ENCODE data around the gene FAM20C. TPM values are rescaled to one million over a fixed set of nuclear protein-coding genes. Genes with fewer than 3 reads are reported as not detected.

FAM20C gene
- total RNA-seq, 2 experiments from 2014 or later, result not detected

- H3K4me1 ChIP-seq (ENCODE audit: insufficient read depth, low read length, poor library complexity, severe bottlenecking), result no peaks in the 10 kb centered on the region
- TF ChIP-seq EZH2phosphoT487 (IDR thresholded peaks at IDR 0.05; ENCODE audit: borderline replicate concordance, low read depth, low read length) (no peak), CTCF (conservative IDR thresholded peaks at IDR 0.05; ENCODE audit: low read length) (no peak)
- H2AFZ ChIP-seq (ENCODE audit: low read length), result no peak overlapping the region
- DNase-seq (ENCODE audit: low spot score), result no peak
- POLR2A ChIA-PET, result no interaction called here
- H3K4me2 ChIP-seq (ENCODE audit: low read length), result no peak overlapping the region
- no peaks in the 10 kb centered on the region for H3K36me3 ChIP-seq (ENCODE audit: insufficient read depth, low read length)
- H3K9me2 ChIP-seq (ENCODE audit: insufficient read depth, low read length), result no peaks in the 10 kb centered on the region
- no peaks in the 10 kb centered on the region for H3K79me2 ChIP-seq (ENCODE audit: insufficient read depth, low read depth, low read length)
- H3K27ac ChIP-seq (ENCODE audit: low read depth, low read length, poor library complexity, severe bottlenecking), result no peak overlapping the region
- H4K20me1 ChIP-seq (ENCODE audit: insufficient read depth, low read length), result no peaks in the 10 kb centered on the region; the same call in 1 of the 2 replicates
- no peak overlapping the region for H3K4me3 ChIP-seq (ENCODE audit: low read depth, low read length, poor library complexity, severe bottlenecking)
- CTCF ChIA-PET (ENCODE audit: unreplicated experiment), result no interaction called here
- BruUV-seq (replicated peaks), result no TSS peak
- intact Hi-C loops (cut with micrococcal nuclease; ENCODE audit: unreplicated experiment), result no loop called here
- no peaks in the 10 kb centered on the region for H3K9me3 ChIP-seq (ENCODE audit: low read length)
Measured at GRCh38 chr7:199483-200249, 7.3 kb downstream of the FAM20C start.

- TF ChIP-seq EZH2phosphoT487 (IDR thresholded peaks at IDR 0.05; ENCODE audit: borderline replicate concordance, low read depth, low read length) (no peak), CTCF (conservative IDR thresholded peaks at IDR 0.05; ENCODE audit: low read length) (no peak)
- no peak overlapping the region for H3K4me3 ChIP-seq (ENCODE audit: low read depth, low read length, poor library complexity, severe bottlenecking)
- no peak overlapping the region for H2AFZ ChIP-seq (ENCODE audit: low read length)
- DNase-seq (ENCODE audit: low spot score), result no peak
- ChIA-PET POLR2A (no interaction called here), CTCF (ENCODE audit: unreplicated experiment) (no interaction called here)
- H3K9me2 ChIP-seq (ENCODE audit: insufficient read depth, low read length), result no peaks in the 10 kb centered on the region
- H4K20me1 ChIP-seq (ENCODE audit: insufficient read depth, low read length), result no peaks in the 10 kb centered on the region; the same call in 1 of the 2 replicates
- no peaks in the 10 kb centered on the region for H3K9me3 ChIP-seq (ENCODE audit: low read length)
- no peaks in the 10 kb centered on the region for H3K79me2 ChIP-seq (ENCODE audit: insufficient read depth, low read depth, low read length)
- no peak overlapping the region for H3K27ac ChIP-seq (ENCODE audit: low read depth, low read length, poor library complexity, severe bottlenecking)
- no peaks in the 10 kb centered on the region for H3K4me1 ChIP-seq (ENCODE audit: insufficient read depth, low read length, poor library complexity, severe bottlenecking)
- H3K36me3 ChIP-seq (ENCODE audit: insufficient read depth, low read length), result no peaks in the 10 kb centered on the region
- intact Hi-C loops (cut with micrococcal nuclease; ENCODE audit: unreplicated experiment), result no loop called here
- no TSS peak for BruUV-seq (replicated peaks)
- no peak overlapping the region for H3K4me2 ChIP-seq (ENCODE audit: low read length)
Measured at GRCh38 chr7:200290-200689, 7.9 kb downstream of the FAM20C start.

GRCh38 chr7:200704-201103, 8.3 kb downstream of the FAM20C start:
- no peak overlapping the region for H3K4me2 ChIP-seq (ENCODE audit: low read length)
- CTCF ChIA-PET (ENCODE audit: unreplicated experiment), result no interaction called here
- no peak for DNase-seq (ENCODE audit: low spot score)
- no peaks in the 10 kb centered on the region; the same call in 1 of the 2 replicates for H4K20me1 ChIP-seq (ENCODE audit: insufficient read depth, low read length)
- no peaks in the 10 kb centered on the region for H3K9me2 ChIP-seq (ENCODE audit: insufficient read depth, low read length)
- BruUV-seq (replicated peaks), result no TSS peak
- no peak for TF ChIP-seq CTCF (conservative IDR thresholded peaks at IDR 0.05; ENCODE audit: low read length)
- no peak overlapping the region for H3K27ac ChIP-seq (ENCODE audit: low read depth, low read length, poor library complexity, severe bottlenecking)
- H3K79me2 ChIP-seq (ENCODE audit: insufficient read depth, low read depth, low read length), result no peaks in the 10 kb centered on the region
- no peak overlapping the region for H3K4me3 ChIP-seq (ENCODE audit: low read depth, low read length, poor library complexity, severe bottlenecking)
- no peaks in the 10 kb centered on the region for H3K9me3 ChIP-seq (ENCODE audit: low read length)
- no peak overlapping the region for H2AFZ ChIP-seq (ENCODE audit: low read length)
- H3K4me1 ChIP-seq (ENCODE audit: insufficient read depth, low read length, poor library complexity, severe bottlenecking), result no peaks in the 10 kb centered on the region
- intact Hi-C loops (cut with micrococcal nuclease; ENCODE audit: unreplicated experiment), result no loop called here
- POLR2A ChIA-PET, result no interaction called here
- H3K36me3 ChIP-seq (ENCODE audit: insufficient read depth, low read length), result no peaks in the 10 kb centered on the region
